ELR (cell line): Measurements from ENCODE around the gene TJP1.
A peak's percentile ranks its signal among the peaks of the same experiment; 100 is the strongest.
"Not testable (repeated sequence)": the region's sequence is repeated elsewhere in the genome, so short reads cannot be mapped to it uniquely, and the experiment has no call there.

ENCODE experiments used
- DNase-seq: peaks from one replicate; pipeline ENCODE4 v3.0.0-alpha.2; 2015; ENCODE audit warnings: low read depth

TJP1 gene

DNA sequence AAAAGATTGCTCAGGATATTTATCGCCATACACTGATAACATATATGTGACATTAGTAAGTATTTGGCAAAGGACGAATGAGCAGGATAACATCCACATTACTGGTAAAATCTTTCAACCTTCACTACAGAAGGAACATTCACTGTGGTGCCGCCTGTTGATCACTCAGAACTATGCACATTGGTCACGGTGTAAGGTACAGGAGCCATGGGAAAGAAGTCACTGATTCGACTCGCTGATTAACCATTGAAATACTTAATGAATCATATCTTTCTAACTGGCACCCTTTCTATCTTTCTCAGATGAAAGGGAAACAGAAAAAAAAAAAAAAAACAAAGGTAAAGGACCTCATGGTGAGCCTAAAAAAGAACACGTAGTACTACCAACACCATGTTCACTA is 68.8 kb downstream of the TJP1 start:
- peak; percentile 34 for DNase-seq

DNA sequence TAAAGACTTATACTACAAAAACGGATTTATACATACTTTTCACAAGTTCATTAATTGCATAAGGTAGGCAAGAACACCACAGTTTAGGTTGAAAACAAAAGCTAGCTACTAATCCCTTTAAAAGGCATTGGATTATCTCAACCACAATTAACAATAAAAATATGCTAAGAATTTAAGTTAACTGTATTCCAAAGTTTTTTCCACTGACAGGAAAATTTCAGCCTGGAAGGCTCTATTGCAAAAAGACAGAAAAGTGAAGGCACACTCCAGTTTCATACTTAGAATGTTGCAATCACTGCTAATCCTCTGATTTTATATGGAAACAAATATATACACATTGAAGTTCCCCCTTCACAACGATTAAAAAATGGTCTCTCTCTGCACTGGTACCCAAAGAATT is 71.5 kb downstream of the TJP1 start:
- no peak for DNase-seq

DNA sequence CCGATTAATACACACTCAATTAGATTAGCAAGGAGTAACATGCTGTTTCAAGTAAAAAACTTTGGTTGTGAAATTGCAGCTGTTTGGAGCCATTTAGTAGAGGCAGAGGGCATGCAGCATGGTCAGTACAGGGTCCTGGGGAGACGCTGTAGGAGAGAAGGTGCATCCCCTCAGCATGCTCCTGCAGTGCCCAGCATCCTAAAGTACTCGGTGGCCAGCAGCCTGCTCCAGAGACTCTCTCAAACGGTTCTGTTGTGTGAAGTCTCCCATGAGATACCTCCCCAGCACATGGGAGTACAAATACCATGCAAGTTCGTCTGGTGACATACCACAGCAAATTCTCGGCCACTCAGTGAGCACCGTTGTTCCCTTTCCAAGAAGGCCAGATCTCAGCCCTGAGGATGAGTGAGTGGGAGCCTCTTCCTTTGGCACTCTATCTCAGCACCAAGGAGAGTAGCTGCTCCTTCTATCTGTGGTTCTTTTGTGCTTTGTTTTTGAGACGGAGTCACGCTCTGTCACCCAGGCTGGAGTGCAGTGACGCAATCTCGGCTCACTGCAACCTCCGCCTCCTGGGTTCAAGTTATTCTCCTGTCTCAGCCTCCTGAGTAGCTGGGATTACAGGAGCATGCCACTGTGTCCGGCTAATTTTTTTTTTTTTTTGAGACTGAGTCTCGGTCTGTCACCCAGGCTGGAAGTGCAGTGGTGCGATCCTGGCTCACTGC is 72.7 kb downstream of the TJP1 start:
- DNase-seq = no peak

DNA sequence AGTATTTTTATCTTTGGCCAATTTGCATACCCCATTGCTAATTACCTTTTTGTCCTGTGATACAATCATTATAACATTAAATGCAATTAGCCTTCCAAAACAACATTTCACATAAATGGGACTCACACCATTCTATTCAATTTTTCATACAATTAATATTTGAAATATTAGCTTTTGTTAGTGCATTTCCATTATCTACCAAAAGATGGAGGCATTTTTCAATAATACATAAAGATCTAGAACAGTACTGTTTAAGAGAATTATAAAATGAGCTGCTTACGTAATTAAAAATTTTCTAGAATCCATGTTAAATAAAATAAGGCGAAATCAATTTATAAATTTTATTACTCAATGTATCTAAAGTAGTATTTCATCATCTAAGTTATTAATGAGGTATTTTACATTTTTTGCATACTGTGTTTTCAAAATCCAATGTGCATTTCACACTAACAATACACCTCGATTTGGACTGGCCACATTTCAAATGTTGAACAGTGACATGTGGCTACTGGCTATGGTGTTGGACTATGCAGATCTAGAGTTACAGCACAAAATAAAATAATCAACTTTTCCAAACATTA is 74.3 kb downstream of the TJP1 start:
- DNase-seq = peak; percentile 57

DNA sequence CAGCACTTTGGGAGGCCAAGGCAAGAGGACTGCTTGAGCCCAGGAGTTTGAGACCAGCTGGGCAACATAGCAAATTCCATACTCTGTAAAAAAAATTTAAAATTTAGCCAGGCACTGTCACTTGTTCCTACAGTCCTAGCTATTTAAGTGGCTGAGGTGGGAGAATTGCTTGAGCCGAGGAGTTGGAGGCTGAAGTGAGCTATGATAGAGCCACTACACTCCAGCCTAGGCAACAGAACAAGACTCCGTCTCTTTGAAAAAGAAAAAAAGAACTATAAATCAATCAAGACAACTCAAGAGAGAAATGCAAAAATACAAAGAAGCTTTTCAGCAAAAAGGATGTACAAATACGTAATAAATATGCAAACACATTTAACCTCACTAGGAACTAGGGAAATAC is 78.8 kb downstream of the TJP1 start:
- no peak for DNase-seq

DNA sequence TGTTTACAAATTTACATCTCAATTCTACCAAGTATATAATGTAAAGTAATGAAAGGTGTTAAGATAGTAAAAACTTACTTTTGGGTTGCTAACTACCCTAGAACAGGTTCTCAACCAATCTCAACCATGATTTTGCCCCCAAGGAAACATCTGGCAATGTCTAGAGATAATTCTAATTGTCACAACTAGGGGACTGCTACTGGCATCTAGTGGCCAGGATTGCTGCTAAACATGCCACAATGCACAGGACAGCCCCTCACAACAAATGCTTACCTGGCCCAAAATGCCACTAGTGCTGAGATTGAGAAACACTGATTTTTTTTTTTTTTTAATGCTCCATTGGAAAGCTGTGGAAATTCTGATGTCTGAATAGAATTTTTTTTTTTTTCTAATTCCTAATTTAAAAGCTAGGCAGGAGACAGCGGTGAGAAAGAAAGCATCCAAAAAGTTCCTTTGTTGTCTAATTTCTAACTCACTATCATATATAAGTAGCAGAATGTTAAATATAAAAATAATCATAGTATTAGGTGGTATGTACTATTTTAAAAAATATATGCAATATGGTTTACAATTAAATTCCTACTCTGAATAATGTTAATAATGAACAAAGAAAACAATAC is 81.5 kb downstream of the TJP1 start:
- peak; percentile 18 for DNase-seq

DNA sequence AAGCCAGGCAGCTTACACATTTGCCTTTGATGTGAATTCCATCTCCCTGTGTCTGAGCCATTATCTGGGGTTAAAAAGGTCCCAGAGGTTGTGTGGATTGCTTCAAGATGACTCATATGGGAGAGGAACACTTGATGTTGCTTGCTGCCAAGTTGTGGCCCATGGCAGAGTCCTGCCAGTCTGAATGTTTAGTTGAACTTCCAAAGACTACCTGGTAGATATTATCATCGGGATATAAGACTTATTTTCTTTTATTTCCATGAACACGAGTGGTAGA is 85.6 kb downstream of the TJP1 start:
- peak; percentile 57 for DNase-seq

DNA sequence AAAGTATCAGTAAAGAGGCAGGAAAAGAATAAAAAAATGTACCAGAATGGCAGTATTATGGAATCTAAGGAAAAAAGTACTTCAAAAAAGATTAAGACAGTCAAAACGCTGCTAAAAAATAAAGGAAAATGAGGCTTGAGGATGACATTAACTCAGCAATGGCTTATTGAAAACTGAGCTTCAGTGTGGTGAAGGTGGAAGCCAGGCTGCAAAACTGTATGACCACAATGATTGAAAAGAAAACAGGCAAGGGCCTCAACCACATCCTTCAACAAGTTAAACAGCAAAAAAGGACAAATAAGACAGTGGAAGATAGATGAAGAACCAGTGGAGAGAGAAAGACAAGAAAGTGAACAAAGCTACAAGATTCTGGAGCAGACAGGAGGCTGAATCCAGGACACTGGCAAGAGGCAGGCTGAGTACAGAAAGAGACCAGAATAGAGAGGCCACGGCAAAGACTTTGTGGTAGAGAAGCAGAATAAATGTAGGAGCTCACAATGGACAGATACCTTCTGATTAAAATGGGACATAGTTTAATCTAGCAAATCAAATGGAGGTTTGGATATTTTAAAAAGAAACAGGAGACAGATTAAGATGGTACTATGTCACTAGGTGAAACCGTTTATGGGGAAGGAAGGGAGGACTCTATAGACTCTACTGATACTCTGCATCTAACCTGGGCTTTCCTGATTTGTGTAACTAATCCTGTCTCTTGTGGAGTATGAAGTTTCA is 86.1 kb downstream of the TJP1 start:
- DNase-seq = no peak

DNA sequence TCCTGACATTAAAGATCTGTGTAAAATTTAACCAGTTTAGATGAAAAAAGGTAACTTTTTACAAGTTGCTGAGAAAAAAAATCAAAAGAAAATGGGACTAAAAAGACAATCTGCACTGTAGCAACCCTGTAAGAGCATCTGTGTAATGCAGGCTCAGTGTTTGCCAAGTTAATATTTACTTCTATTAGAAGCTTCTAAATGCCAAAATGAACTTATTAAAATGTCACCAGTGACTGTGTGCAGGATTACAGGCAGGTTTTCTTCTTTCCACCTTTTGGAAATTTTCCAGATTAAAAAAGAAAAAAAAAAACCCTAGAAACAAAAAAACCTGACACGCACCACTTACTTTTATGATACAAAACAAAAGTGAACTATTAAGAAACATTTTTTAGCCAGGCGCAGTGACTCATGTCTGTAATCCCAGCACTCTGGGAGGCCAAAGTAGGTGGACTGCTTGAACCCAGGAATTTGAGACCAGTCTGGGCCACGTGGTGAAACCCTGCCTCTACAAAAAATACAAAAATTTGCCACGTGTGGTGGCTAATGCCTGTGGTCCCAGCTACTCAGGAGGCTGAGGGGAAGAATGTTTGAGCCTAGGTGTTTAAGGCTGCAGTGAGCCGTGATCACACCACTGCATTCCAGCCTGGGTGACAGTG is 87.2 kb downstream of the TJP1 start:
- DNase-seq = no peak

DNA sequence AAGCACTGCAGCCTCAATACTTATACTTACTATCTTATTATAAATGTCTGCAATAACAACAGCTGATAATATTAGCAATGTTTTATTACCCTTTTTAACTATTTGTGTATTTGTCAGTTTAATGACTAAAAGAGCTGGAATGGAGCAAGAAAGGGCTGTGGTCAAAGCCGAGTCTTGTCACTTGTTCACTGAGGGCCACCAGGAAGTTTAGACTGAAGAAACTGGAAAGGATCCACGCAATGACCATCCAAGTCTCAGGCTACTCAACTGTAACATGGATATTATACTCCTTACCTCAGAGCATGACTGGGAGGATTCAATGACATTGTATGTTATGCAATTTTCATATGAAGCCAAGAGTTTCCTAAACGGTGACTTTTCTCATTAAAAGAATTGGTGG is 90.4 kb downstream of the TJP1 start:
- peak; percentile 26 for DNase-seq

DNA sequence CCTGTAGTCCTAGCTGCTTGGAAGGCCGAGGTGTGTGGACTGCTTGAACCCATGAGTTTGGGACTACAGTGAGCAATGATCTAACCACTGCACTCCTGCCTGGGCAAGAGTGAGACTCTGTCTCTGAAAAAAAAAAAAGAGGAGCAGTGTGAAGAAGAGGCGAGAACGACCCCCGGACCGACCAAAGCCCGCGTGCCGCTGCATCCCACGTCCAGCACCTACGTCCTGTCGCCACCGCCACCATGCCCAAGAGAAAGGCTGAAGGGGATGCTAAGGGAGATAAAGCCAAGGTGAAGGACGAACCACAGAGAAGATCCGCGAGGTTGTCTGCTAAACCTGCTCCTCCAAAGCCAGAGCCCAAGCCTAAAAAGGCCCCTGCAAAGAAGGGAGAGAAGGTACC is 91.8 kb downstream of the TJP1 start:
- not testable (repeated sequence) for DNase-seq

DNA sequence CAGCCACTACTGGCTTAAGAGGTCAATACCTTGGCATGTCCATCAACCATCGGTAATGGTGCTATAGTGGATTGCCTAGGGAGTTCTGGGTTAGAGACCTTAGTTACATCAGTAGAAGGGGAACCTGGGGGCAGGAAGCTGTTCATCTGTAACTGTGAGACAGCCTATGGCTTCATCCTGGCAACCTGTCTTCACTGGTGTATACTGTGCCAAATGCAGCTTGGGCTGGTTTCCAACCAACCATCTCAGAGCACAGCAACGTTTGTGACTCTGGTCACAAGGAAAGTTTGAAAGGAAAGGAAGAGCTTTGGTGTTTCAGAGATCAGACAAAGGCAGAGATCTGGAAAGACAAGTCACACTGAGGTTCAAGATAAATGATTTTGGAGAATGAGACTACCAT is 93.8 kb downstream of the TJP1 start:
- no peak for DNase-seq

DNA sequence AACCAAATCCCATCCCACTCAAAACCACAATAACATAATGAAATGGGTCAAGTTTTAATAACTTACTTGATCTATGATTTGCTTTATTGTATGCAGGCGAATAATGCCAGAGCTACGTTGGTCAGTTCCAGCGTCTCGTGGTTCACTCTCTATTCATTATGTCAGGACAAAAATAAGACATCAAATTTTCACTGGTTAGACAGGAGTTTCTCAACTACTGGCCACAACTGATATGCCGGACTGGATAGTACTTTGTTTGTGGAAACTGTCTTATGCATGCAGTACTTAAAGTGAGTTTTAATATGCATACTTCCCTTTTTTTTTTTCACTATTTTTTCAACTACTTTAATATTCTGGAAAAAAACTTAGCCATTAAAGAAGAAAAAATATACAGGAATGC is 94.4 kb downstream of the TJP1 start:
- no peak for DNase-seq

DNA sequence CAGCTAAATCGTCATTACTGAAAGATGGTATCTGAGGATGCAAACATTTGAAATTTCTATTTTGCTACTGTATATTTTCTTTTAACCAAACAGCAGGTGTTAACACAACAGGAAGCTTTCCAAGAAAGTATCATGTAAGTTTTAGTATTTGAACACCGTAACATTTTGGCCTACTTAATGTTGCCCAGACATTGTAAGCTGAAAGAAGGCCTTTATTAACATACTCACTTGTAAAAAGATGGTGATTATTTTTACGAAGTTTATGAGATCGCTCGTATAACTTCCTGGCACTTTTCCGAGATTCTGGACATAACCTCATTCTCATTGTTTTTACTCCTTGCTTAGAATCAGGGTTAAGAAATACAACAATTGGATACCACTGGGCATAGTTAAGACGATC is 95.7 kb downstream of the TJP1 start:
- no peak for DNase-seq

DNA sequence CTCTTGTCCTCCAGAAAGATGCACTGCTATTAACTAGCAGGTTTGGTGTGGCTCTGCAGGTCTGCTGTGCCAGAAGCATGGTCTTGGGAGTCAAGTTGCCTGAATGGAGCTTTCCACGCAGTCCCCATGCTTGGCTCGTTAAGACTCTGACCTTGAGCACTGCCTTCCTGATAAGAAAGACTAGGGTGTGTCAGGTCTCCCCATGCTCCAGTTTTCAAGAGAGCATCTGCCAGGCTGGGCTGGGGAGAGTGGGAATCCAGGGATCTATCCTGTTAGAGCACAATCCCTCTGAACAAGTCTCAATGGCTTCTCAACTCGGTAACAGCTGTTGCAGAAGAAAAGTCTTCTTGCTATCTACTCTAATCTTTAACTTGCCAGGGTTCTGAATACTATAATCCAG is 98.2 kb downstream of the TJP1 start:
- DNase-seq = no peak

DNA sequence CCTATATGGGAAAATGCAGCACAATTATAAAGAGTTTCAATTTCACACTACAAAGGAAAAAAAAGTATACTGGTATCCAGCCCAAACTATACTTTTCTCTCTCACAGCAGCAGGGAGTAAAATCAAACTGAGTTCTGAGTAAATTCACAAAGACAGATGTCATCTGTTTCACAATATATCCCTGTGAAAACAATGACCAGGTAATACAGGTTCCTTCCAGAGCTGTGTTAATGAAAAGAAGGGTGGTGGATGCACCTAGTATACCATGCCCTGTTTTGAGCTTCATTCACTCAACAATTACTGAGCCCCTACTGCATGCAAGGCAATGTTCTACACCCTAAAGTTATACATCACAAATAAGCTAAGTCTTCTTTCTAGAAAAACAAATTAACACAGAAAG is 108.5 kb downstream of the TJP1 start:
- DNase-seq = no peak

DNA sequence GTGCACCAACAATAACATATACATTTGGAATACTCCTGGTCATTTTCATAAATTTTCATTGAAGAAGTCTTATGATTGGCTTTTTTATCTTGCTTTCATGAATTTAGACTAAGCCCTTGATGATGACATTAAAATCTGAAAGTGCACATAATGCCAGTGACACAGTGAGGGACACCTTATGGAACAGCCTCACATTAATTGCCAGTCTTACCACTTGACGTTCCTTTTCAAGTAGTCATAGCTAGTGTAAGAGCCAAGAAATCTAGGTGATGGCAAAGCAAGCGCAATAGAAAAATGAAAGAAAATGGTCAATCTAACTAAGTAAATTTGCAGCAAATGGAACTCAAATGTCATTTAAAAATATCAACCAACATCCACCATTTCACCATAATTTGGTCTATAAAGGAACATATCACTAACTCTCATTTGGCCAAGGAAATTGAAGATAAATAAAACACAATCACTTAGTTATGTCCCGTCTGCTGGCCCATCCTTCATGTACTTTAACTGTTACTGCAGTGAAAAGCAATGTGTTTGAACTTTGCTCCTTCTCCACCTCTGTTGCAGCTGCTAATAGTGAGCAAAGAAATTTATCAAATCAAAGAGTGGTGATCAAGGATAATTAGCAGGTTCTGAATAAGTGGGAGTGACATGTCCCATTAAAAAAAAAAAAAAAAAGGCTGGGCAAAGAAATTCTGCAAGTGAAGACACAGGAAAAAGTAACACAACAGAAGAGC is 110.0 kb downstream of the TJP1 start:
- no peak for DNase-seq

DNA sequence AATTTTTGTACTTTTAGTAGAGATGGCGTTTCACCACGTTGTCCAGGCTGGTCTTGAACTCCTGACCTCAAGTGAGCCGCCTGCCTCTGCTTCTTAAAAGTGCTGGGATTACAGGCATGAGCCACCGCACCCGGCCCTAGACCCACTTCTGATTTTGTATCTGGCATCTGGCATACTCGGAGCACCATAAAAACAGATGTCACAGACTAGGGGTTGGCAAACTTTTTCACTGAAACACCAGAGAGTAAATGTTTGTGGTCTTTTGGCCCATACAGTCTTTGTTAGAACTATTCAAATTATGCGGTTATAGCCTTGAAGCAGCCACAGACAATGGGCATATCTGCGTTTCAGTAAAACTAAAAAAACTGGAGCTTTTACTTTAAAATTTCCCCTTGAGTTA is 110.7 kb downstream of the TJP1 start:
- no peak for DNase-seq

DNA sequence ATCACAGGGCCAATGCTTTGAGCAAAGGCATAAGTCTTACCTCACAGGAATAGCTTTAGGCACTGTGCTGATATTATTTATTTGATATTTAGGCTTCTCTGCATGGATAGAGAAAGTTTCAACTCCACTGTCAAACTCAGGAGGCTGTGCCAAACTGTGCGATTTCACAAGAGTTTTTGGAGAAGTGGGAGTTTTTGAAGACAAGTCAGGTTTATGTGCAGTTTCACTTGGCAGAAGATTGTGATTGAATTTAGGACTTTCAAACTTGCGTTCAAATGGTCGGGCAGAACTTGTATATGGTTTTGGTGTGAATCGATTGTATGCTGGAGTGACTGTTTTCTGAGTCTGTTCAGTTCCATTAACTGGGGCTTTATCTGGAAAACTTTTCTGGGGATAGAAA is 113.7 kb downstream of the TJP1 start:
- no peak for DNase-seq

DNA sequence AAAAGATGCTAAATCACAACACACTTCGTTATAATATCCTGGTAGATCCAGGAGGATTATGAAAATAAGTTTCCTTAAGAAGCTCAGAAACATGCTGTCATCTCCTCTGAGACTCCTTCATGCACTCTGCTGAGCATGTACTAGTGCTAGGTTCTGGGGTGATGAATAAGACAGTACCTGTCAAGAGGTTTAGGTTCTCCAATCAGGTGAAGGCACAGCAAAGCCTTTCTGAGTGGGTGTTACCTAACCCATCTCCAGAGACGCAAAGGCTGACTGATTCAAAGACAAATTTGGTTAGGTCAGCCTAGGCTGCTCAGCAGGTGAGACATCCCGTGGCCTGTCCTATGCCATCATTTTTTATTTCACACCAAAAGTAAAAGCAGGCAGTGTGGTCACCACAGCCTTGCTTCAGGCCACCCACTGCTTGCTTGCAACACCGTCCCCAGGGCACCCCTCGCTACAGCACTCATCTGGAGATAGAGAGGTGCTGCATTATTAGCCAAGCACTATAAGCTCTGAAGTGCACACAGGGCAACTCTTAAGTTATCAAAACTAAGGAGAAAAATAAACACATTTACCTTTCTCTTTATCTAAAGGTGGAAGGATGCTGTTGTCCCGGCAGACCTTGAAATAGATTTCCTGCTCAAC is 117.2 kb downstream of the TJP1 start:
- DNase-seq = no peak

DNA sequence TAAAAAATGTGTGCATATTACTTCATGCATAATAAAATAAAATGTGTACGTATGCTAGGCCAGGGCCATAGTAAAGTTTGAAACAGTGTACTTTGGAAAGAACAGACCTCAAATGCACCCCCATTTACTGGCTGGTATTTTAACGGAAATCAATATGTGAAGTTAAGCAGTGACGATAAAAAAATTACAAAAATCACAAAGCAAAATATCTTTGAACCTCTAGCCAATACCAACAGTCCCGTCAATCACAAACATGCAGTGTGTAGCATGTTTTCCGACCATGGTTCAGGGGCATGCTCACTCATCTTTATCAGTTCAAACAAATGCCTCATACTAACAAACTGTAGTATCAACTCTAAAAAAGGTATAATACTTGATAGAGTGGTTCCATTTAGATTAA is 121.1 kb downstream of the TJP1 start:
- DNase-seq = no peak

DNA sequence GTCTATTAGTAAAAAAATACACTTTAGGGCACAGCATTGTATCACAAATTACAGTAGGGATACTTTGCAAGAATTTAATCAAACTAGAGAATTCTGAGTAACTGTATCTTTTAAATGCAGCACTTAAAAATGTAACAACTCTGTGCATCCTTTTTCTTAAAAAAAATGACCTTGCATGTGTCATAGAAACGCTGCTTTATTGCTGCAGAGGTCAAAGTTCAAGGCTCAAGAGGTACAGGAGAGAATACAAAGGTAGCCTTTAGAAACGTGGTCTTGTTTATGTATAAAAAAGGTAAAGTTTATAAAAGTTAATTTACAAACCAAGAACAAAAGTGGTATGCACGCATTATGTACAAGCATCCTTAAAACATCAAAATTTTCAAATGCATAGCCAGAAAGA is 122.0 kb downstream of the TJP1 start:
- no peak for DNase-seq
